ENCODE results near the gene ABCB11.

Gene ABCB11

GRCh38 chr2:169009865-169010579 lies 21.1 kb downstream of the ABCB11 start:
- DNase-seq (ENCODE audit: low read depth) = no peak
- no peak for TF ChIP-seq CTCF (conservative IDR thresholded peaks at IDR 0.05; ENCODE audit: control insufficient read depth, insufficient read depth, low read depth, low read length)
- no peak overlapping the region for H3K4me3 ChIP-seq (ENCODE audit: control insufficient read depth, low read depth, low read length)

GRCh38 chr2:169007941-169008340 lies 23.2 kb downstream of the ABCB11 start:
- H3K4me3 ChIP-seq (ENCODE audit: control insufficient read depth, low read depth, low read length) = no peak overlapping the region
- TF ChIP-seq CTCF (conservative IDR thresholded peaks at IDR 0.05; ENCODE audit: control insufficient read depth, insufficient read depth, low read depth, low read length) = no peak
- DNase-seq (ENCODE audit: low read depth) = no peak

GRCh38 chr2:169007356-169007755 lies 23.8 kb downstream of the ABCB11 start:
- no peak for TF ChIP-seq CTCF (conservative IDR thresholded peaks at IDR 0.05; ENCODE audit: control insufficient read depth, insufficient read depth, low read depth, low read length)
- no peak for DNase-seq (ENCODE audit: low read depth)

GRCh38 chr2:169006665-169007064 lies 24.5 kb downstream of the ABCB11 start:
- no peak overlapping the region for H3K4me3 ChIP-seq (ENCODE audit: control insufficient read depth, low read depth, low read length)
- no peak for DNase-seq (ENCODE audit: low read depth)
- TF ChIP-seq CTCF (conservative IDR thresholded peaks at IDR 0.05; ENCODE audit: control insufficient read depth, insufficient read depth, low read depth, low read length) = no peak

More at GRCh38 chr2:169007356-169007755, 23.8 kb downstream of the ABCB11 start:
- H3K4me3 ChIP-seq (ENCODE audit: control insufficient read depth, low read depth, low read length) = no peak overlapping the region

GRCh38 chr2:169005994-169006393 lies 25.1 kb downstream of the ABCB11 start:
- TF ChIP-seq CTCF (conservative IDR thresholded peaks at IDR 0.05; ENCODE audit: control insufficient read depth, insufficient read depth, low read depth, low read length) = no peak
- no peak overlapping the region for H3K4me3 ChIP-seq (ENCODE audit: control insufficient read depth, low read depth, low read length)

GRCh38 chr2:169005080-169005598 lies 26.0 kb downstream of the ABCB11 start:
- H3K4me3 ChIP-seq (ENCODE audit: control insufficient read depth, low read depth, low read length) = no peak overlapping the region
- TF ChIP-seq CTCF (conservative IDR thresholded peaks at IDR 0.05; ENCODE audit: control insufficient read depth, insufficient read depth, low read depth, low read length) = no peak
- DNase-seq (ENCODE audit: low read depth) = no peak

More at GRCh38 chr2:169005994-169006393, 25.1 kb downstream of the ABCB11 start:
- DNase-seq (ENCODE audit: low read depth) = no peak
